ENCODE measurements around the gene GLS.
"Not testable (repeated sequence)": the region's sequence is repeated elsewhere in the genome, so short reads cannot be mapped to it uniquely, and the experiment has no call there.

Gene GLS

DNA sequence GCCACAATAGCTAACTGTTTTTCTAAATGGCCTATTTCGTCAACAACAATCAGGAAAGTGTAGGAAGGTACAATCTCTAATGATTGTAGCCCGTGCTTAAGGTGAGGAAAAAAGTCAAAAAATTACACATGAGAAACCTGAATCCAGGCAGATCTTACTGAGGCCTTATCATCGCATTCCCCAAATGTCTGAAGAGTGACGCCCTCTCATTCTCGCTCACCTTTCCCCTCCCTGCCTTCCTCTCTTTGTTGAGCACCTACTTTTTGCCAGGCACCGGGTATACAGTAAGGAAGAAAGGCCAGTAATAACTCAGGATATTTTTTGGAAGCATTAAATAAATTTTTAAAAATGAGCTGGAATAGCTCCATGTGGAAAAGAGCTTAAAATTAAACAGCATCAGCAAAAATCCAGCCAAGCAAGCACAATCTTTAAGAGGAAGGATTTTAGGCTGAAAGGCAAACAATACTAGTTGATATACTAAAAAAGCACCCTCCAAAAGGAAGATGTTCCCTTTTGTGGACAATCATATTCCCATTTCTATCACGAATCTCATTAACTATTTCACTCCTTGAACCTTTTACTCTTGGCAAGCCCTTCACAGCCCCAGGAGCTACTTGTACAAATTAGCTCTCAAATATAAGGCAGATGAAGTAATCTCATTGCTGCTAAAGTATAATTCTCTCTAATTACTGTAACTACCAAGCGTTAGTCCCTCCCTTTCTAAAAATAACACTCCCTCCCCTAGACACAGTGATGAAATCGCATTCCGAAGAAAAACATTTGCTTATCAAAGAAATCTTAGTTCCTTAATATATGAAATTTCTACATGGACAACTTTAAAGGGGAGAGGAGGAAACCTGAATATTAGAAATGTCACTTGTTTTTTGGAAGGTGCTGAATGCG, 93.4 kb downstream of the GLS start:
- no peak for FAIRE-seq

DNA sequence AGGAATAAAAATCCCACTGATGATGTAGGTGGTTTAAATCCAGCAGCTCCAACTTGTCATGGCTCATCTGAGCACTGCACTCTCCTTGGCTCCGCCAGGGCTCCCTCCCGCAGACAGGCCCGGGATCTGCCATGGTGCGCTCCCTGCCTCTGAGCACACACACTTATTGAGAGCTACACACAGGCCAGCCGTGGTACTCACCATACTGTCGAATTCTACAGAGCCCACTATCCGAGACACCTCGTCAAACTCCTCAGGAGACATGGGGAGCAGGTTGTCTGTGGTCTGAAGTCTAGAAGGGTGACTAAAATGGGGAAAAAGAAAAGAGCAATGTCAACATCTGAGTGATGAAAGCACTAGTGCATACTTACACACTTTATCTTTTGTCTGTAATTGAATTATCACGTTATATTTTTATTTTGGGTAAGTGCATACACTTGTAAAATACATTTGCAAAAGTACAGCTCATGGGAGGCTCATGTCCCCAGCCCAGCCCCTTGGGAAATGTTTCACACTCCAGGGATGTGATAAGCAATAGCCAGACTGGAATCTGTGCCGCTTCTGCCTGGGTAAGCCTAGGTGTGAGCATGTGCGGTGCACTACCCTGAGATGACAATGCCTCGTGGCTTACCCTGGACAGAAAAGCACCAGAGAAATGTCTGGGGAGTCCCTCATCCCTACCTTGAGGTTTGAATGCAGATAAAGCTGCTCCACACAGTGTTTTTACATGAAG, 94.2 kb downstream of the GLS start:
- FAIRE-seq = no peak

GRCh38 chr2:190976521-190976920, 95.9 kb downstream of the GLS start:
- no peak for FAIRE-seq

DNA sequence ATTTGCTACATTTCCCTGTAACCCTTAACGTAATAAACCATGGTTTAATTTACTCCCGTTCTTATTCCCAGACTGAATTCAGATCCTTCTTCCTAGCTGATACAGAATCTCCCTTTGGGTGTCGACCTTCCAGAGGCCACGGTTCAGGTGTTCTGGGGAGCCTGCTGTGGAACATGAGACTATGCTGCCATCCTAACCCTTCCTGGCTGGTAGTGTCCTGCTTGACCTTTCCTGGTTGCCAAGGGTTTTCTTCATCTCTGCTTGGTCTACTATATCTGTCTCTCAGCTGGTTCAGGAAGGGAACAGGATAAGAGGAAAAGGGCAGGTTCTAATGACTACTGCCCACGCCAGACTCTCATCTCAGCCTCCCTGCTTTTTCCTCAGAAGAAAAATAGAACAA, 96.9 kb downstream of the GLS start:
- no peak for FAIRE-seq

DNA sequence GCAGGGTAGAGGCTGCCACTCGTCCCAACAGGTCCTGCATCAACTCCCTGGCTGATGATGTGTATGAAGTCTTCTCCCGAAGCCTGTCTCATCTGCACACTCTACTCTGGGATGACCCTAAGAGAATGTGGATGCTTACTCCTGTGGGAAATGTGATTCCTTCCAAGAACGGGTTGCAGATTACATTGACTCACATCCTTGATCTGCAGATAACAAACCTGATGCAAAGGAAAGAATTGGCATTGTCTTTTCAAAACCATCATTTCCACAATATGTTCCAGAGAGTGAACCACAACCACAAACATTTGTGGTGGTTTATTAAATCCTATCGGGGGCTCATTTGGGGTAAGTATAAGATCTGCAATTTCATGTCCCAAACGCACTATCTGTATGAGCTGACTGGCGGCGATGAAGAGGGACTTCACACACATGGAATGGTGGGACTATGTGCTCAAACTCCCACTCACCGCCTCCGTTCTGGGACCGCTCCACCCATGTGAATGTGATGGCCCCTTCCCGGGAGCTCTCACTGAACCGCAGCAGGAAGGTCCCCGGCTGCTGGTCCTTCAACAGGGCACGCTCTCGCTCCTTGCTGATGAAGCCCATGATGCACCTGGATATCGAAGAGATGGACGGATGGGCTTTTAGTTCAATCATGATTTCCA, 97.9 kb downstream of the GLS start:
- no peak for FAIRE-seq

GRCh38 chr2:190979906-190980629, 99.4 kb downstream of the GLS start:
- FAIRE-seq = no peak

DNA sequence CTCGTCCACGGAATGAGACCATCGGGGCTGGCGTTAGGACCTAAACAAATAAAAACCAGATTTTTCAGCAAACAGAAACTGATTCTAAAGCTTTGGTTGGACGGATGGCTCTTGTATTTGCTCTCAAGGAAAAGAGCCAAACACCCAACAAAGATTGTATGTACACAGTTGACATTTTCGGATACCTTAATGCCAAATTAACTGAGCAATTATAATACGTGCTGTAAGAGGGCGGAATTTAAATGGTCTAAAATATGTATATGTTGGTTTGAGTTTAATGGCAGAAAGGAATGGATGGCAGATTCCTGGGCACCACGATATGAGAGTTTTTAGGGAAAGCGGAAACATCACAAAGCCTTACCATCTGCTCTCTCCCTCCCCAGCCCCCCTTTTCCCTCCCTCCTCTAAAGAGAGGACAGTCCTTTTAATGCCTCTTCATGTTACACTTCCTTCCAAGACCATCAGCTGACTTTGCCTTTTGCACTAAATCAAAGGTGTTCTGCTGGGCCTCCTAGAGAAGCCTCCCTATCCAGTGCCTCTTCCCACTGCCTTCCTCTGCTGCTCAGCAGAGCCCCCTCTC, 100.1 kb downstream of the GLS start:
- no peak for FAIRE-seq

DNA sequence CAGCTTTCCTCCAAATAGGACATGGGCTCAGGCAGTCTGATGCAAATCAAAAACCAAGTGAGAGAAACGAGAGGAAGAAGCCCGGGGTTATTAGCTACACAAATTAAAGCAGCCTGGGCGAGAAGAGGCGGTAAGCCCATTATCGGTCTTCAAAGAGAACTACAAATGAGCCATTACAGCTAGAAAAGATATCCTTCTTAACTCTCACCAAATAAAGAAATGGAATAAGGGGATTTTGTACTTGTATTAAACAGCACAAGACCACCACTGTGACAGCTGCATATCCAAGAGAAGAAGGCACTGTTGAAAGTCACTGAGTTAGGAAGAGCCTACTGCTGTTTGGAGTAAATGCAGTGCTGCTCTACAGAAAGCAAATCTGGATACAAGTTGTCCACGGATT, 100.7 kb downstream of the GLS start:
- no peak for FAIRE-seq

DNA sequence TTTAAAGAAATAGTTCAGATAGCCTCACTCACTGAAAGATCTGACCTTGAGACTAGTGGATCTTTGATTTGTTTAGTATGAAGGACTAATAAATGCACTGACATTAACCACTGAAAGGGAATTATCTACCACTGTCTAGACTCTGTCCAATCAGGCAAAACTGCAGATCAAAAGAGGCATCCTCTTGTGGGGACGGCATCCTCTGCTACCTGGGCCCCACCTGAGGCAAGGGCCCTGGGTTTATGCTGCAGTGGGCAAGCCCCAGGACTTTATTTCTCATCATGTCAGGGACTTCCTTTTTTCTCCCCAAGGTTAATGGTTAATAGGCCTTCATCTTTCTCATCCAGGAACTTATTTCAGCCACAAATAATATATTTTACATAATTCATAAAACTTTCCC, 101.1 kb downstream of the GLS start:
- no peak for FAIRE-seq

- no peak for FAIRE-seq
Observed at GRCh38 chr2:190982262-190983034, 101.8 kb downstream of the GLS start.

DNA sequence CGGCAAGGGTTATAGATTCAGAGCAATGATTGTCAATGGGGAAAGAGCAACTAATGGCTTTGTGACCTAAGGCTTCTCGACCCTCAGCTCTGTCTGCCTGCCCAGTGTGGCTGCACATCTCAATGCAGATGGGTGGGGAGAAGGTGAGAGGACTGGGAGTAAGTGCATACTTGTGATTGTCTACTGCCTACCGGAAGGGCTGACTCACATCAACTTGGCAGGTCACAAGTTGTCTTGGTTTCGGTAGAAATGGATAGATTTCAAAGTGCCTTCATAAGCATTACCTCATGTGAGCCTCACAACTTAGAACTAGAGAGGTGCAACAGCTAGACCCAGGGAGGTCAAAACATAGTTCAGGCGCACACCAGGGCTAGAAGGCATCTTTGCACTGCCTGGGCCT, 104.0 kb downstream of the GLS start:
- no peak for FAIRE-seq

DNA sequence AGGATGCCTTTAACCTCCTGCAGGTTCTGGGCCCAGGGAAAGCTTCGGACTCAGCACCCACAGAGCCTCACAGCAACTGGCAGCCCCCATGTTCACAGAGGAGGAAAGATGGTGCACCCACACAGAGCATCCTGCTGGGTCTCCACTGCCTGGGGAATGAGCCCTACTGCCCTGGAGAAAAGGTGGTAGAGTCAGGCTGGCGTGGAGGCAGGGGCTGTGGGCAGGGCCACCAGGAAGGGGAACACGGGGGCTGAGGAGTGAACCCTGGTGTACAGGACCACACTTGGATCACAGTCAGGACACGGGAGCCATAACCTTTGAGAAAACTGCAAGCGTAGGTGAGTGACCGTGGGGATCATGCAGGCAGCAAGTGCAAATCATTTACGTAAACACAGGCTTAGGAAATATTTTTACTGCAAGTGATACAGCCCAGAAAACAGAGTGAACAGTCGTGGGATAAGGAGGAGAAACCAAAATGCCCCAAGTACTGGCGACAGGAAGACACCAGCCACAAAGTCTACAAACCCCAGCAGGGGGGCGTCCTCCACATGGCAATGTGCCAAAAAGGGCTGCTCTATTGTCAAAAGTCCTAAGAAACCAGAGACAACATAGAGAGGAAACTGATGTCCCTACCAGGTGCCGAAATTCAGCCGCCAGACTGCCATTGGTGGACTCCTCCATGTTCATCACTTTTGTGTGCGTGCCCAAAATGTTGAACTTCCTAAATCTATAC, 105.8 kb downstream of the GLS start:
- FAIRE-seq = no peak

GRCh38 chr2:190987116-190987515, 106.5 kb downstream of the GLS start:
- FAIRE-seq = no peak

DNA sequence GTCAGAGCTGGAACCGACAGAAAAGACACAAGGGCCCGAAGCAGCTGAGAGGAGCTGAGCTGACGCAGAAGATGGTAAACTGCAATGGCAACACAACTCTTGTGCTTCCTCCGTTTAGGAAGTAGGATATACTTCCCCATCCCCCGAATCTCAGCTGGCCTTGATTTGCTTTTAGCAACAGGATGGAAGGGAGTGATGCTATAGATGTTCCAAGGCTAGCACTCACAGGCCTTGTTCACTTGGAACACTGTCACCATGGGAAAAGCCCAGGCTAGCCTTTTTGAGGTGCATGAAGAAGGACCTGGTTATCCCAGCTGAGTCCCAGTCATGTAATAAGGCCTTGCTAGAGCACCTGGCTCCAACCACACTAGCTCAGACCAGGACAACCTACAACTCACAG, 107.3 kb downstream of the GLS start:
- FAIRE-seq = no peak

DNA sequence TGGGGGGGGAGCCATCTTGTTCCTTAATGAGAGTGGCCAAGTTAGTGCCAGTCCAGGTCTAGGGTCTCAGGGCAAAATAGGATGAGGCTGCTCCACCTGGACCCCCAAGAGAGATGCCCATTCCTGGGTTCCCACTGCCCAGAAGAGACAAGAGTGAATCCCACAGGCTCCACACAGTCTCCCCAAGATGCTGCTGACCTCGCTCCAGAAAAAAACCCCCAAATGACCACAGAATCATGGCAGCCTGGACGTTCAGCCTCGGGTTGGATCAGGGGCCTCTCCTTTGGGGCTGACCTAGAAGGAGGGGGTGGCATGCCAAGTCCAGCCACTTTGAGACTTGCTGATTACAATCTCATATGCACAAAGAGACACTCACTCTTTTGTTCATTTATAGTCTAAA, 108.3 kb downstream of the GLS start:
- FAIRE-seq = no peak

GRCh38 chr2:190990132-190990531, 109.5 kb downstream of the GLS start:
- no peak for FAIRE-seq

- no peak for FAIRE-seq
Observed at GRCh38 chr2:190993292-190993643, 112.6 kb downstream of the GLS start.

DNA sequence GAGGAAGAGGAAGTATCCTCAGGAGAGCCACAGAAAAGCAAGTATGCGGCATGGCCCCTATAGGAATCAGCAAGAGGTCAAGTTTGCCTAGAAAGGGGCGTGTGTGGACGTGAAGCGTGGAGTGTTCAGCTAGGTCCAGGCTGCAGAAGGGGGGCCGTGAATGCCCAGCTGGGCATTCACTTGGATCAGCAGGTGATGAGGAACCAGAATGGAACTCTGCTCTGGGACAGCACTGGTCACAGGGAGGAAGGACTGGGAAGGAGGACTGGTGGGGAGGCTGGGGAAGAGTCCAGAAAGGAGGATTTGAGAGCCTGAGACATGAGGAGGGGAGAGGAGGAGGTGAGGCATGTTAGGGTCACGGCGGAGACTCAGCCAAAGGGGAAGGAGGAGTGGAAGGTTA, 113.5 kb downstream of the GLS start:
- no peak for FAIRE-seq

DNA sequence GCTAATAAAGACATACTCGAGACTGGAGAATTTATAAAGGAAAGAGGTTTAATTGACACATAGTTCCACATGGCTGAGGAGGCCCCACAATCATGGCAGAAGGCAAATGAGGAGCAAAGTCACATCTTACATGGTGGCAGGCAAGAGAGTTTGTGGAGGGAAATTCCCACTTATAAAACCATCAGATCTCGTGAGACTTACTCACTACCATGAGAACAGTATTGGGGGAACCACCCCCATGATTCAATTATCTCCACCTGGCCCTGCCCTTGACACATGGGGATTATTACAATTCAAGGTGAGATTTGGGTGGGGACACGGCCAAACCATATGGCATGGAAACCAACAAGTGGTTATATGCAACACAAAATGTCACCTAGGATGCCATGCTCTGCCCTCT, 114.7 kb downstream of the GLS start:
- not testable (repeated sequence) for FAIRE-seq

- FAIRE-seq = no peak
Observed at GRCh38 chr2:190996338-190996946, 115.8 kb downstream of the GLS start.

DNA sequence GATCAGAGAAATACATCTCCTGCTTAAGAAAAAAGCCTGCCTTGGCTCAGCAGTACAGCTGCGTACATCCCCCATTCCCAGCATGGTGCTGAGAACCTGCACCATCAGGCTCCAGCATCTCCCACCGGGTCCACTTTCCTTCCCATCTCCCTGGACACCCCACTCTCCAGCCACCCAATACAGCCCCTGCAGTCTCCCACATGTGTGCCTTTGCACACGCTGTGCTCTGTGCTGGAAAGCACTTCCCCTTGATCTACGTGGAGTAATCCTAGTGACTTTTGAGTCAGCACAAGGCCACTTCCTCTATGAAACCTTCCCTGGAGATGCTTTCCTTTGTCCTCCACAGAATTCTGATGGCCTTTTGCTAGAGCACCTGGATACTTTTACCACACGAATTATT, 116.3 kb downstream of the GLS start:
- FAIRE-seq = no peak

All from G401.6 (cell line).